ENCODE data around the gene TBC1D5.
"Not testable (repeated sequence)": the region's sequence is repeated elsewhere in the genome, so short reads cannot be mapped to it uniquely, and the experiment has no call there.

TBC1D5 gene, protein sequence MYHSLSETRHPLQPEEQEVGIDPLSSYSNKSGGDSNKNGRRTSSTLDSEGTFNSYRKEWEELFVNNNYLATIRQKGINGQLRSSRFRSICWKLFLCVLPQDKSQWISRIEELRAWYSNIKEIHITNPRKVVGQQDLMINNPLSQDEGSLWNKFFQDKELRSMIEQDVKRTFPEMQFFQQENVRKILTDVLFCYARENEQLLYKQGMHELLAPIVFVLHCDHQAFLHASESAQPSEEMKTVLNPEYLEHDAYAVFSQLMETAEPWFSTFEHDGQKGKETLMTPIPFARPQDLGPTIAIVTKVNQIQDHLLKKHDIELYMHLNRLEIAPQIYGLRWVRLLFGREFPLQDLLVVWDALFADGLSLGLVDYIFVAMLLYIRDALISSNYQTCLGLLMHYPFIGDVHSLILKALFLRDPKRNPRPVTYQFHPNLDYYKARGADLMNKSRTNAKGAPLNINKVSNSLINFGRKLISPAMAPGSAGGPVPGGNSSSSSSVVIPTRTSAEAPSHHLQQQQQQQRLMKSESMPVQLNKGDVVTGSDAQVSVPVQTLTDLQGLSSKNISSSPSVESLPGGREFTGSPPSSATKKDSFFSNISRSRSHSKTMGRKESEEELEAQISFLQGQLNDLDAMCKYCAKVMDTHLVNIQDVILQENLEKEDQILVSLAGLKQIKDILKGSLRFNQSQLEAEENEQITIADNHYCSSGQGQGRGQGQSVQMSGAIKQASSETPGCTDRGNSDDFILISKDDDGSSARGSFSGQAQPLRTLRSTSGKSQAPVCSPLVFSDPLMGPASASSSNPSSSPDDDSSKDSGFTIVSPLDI

DNA sequence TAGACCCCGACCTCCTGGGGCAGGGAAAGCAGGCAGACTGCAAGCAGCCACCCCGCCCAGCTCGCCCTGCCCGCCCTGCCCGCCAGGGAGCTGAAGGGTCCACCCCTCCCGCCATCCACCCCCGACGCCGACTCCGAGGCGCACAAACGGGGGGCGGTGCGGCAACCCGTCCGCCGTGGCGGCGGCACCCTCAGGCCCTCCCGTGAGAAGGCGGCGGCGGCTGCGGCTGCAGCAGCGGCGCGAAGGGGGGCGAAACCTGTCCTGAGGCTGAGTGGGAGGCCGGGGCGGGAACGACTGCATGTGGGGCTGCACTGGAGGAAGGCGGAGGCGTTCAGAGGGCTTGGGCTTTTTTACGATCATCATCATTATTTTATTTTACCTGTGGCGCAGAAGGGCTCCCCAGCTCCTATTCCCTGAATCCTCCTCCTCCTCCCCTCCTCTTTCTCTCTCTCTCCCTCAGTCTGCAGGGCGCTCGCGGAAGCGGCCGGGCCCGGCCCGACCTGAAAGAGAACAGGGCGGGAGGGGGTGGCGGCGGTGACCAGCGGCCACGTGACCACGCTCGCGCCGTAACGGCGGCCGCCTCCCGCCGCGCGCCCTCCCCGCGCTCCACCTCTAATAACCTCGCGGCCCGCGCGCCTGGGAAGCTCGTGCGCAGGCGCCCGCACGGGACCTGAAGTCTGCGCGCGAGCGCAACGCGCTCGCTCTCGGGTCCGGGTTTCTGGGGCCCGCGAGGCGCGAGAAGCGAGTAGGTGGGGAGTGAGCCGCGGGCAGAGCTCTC lies at the start of gene TBC1D5:
TBC1D5 (minus strand) TSS at position 530 of the 778 bp plus-strand sequence. CDS start 234,061 bp downstream, outside the sequence.
- peak; percentile 87 for DNase-seq (ENCODE audit: low read depth)

DNA sequence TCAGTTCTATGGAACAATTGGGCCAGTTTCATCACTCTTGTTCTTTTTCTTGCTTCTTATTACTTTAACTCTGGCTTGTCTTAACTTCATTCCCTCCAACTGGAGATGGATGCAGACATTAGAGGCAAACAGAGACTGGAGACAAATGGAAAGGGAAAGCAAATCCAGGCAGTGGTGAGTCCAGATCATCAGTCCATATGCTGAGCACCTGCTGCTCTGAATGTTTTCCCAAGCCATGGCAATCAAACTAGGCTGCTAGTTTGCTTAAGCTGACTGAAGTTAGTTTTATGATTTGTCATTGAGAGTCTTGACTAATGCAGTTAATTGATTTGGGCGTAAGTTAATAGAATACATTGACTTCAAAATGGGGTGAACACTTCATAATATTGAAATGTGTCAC lies 41.0 kb upstream of the TBC1D5 start:
- no peak for DNase-seq (ENCODE audit: low read depth)

DNA sequence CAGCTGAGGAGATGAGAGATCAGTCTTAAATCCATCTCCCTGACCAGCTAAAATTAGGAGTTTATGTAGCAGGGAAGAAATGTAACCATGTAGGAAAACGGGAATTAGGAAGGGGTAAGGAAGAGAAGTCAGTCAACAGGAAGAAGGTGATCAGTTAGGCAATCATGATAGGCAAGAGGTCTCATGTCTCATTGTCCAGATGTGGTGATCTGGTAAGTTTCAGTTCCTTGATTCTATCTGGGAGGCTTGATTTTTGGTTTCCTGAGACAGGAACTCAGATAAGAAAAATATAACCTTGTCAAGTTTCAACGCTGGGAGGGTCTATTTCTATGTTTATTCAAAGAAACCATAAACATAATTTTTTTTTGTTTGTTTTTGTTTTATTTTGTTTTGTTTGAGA lies 40.3 kb upstream of the TBC1D5 start:
- DNase-seq (ENCODE audit: low read depth) = no peak

DNA sequence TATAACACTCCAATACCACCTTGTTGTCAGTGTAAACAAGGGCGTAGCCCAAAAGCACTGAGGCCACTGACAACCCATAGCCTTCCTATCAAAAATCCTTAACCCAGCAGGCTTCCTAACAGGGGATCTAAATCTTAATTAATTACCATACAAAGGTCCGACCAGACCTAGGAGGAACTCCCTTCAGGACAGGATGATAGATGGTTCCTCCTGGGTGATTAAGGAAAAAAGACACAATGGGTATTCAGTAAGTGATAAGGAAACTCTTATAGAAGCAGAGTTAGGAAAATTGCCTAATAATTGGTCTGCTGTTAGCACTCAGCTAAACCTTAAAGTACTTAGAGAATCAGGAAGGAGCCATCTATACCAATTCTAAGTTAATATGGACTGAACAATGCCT lies 37.9 kb upstream of the TBC1D5 start:
- DNase-seq (ENCODE audit: low read depth) = not testable (repeated sequence)

DNA sequence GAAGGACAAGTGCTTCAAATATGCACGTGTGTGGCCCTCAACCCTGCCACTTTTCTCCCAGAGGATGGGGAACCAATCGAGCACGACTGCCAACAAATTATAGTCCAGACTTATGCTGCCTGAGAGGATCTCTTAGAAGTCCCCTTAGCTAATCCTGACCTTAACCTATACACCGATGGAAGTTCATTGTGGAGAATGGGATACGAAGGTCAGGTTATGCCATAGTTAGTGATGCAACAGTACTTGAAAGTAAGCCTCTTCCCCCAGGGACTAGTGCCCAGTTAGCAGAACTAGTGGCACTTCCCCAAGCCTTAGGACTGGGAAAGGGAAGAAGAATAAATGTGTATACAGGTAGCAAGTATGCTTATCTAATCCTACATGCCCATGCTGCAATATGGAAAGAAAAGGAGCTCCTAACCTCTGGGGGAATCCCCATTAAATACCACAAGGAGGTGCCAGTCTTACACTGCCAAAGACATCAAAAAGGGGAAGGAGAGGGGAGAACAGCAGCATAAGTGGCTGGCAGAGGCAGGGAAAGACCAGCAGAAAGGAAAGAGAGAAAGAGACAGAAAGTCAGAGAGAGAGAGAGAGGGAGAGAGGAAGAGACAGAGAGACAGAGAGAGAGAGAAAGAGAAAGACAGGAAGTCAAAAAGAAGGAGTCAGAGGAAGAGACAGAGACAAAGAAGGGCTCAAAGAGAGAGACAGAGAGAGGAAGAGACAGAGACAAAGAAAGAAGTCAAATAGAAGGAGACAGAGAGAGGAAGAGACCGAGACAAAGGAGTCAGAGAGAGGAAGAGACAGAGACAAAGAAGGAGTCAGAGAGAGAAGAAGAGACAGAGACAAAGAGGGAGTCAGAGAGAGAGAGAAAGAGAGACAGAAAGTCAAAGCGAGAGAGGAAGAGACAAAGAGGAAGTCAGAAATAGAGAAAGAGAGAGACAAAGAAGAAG lies 37.1 kb upstream of the TBC1D5 start:
- not testable (repeated sequence) for DNase-seq (ENCODE audit: low read depth)

DNA sequence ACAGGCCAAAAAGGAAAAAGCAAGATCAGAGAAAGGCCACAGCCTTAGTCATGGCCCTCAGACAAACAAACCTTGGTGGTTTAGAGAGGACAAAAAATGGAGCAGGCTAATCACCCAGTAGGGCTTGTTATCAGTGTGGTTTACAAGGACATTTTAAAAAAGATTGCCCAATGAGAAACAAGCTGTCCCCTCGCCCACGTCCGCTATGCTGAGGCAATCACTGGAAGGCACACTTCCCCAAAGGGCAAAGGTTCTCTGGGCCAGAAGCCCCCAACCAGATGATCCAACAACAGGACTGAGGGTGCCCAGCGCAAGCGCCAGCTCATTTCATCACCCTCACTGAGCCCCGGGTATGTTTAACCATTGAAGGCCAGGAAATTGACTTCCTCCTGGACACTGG lies 34.9 kb upstream of the TBC1D5 start:
- DNase-seq (ENCODE audit: low read depth) = not testable (repeated sequence)

DNA sequence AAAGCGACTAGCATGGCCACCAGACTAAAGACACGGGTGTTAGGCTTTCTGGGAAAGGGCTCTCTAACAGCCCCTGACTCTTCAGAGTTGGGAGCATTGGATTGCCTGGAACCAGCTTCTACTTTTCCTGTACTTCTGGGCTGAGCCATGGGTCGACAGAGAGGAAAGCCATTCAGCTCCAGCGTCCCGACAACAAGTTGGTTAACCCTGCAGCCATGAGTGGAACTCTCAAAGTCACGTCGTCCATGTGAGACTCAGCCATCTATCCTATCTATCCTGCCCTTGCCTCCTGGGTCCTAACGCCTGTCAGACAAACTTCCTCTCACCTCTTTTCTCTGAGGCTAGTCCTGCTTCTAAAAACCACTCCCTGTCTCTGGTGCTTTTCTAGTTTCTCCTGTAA lies 32.6 kb upstream of the TBC1D5 start:
- no peak for DNase-seq (ENCODE audit: low read depth)

DNA sequence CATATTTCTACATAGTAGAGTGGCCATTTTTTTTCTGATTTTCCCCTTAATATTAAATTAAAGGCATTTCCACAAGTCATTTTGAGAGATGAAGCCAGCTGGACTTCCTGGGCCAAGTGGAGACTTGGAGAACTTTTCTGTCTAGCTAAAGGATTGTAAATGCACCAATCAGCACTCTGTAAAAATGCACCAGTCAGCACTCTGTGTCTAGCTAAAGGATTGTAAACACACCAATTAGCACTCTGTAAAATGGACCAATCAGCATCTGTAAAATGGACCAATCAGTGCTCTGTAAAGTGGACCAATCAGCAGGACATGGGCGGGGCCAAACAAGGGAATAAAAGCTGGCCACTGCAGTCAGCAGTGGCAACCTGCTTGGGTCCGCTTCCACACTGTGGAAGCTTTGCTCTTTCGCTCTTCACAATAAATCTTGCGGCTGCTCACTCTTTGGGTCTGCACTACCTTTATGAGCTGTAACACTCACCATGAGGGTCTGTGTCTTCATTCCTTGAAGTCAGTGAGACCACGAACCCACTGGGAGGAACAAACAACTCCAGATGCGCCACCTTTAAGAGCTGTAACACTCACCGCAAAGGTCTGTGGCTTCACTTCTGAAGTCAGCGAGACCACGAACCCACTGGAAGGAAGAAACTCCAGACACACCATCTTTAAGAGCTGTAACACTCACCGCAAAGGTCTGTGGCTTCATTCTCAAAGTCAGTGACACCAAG lies 31.9 kb upstream of the TBC1D5 start:
- DNase-seq (ENCODE audit: low read depth) = peak; percentile 13

DNA sequence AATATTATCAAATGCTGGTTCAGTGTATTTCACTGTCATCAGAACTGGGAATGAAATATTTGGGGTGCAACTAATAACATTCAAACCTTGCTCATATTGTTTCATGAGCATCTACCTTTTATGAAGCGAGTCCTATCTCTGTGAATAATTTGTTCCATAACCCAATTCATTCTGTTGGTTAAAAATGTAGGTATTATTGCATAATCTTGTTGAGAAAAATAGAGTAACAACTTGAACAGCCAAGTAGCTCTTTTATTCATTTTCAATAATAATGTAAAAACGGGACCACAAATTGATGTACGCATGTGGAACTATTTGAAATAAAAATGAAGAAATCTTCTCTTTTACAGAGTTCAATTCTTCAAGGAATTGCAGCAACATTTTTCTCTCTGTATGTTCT lies 30.1 kb upstream of the TBC1D5 start:
- no peak for DNase-seq (ENCODE audit: low read depth)

DNA sequence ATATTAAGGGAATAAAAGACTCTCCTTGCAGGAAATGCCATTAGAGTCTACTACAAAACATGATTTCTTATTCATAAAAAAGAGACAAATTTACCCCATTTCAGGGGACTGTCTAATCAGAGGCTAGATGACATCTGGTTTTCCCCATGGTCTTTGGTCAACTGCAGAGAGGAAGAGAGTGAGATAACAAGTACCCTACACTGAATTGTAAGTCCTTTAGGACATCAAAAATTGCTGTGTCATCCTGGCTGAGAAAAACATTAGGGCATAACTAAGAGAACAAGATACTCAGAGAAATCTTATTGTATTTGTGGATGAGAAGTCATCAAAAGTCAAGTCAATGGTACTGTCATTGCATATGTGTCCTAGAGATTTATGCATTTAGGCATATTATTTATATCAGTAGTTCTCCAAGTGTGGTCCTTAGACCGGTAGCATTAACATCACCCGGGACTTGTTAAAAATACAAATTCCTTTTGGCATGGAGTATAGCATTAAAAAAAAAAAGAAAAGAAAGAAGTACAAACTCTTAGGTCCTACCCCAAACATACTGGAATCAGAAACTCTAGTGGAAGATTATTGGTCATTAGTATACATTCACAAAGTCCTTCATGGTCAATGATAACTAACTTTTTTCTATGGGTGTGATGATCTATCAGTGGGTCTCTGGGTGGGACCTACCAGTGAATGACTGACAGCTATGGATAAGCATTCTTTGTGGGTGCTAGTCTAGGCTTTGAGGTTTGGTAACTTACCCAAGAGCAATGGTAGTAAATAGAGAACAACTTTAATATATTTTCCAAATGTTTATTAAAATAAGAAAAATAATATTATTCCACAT lies 29.0 kb upstream of the TBC1D5 start:
- DNase-seq (ENCODE audit: low read depth) = no peak

DNA sequence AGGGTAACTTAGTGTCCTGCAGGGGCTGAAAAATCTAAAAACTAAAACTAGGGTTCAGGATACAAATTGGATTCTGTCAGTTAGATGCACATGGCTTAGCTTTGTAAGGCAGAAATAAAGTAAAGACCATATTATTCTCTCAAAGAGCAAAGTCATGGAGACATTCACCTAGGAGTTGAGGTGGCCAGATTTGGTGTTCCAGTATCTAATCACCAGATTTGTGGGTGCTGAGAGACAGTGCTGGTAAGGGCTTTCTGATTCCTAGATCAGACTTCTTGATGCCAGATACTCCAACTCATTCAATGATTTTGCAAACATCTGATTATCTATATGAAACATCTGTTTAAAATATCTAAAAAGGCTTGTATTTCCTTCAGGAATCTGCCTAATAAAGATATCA lies 28.3 kb upstream of the TBC1D5 start:
- no peak for DNase-seq (ENCODE audit: low read depth)

DNA sequence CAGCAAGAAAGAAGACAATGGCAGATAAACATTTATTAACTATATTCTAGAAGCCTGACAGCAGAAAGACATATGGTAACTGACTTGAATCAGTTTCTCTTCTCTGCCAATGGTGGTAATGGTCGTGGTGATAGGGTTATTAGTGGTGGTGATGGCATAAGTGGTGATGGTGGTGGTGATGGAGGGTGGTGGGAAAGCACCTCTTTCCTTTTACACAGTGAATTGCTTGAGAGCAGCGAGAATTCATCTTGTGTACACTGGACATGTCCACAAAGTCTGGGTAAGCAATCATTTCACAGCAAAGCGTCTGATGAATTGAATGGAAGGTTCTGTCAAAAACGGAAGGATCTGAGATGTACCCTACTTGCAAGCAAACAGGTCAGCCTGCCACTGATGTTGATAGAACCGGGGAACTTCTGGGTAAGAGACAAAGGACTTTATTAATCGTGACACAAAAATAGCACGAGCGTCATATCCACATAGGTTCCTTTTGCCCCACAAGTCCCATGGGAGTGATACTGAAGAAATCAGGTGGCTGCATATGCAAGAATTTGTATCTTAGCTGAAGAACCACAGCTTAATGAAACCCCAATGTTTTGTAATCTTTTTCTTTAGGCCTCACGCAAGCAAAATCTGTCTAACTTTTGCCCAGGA lies 23.5 kb upstream of the TBC1D5 start:
- no peak for DNase-seq (ENCODE audit: low read depth)

DNA sequence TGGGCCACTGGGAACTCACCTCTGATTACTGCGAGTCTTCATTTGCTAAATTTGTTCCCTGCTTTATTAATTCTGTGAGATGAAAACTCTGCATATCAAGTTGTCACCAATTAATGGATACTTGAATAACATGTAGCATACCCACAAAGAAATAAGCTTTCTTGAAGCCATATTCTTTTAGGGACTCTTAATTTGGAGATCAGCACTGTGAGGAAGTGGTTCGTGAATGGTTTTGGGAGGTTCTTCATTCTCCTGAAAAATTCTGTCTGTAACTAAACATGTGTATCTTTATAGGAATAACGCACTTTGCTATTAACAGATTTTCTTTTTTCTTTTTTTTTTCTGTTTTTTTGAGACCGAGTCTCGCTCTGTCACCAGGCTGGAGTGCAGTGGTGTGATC lies 19.1 kb upstream of the TBC1D5 start:
- DNase-seq (ENCODE audit: low read depth) = no peak

DNA sequence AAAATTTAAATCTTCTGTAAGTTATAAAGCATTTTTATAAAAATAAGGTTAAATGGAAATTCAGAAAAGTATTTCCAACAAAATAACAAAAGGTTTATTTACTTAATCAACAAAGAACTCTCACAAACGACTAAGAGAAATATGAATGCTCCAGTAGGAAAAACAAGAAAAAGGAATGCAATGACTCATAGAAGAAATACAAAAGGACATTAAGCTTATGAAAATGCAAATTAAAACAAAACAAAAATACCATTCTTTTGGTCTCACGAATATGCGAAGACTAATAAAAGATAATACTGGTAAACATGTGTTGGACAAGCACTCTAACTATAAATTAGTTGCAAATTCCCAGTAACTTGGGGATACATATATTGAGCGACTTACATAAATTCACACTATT lies 17.5 kb upstream of the TBC1D5 start:
- DNase-seq (ENCODE audit: low read depth) = no peak

DNA sequence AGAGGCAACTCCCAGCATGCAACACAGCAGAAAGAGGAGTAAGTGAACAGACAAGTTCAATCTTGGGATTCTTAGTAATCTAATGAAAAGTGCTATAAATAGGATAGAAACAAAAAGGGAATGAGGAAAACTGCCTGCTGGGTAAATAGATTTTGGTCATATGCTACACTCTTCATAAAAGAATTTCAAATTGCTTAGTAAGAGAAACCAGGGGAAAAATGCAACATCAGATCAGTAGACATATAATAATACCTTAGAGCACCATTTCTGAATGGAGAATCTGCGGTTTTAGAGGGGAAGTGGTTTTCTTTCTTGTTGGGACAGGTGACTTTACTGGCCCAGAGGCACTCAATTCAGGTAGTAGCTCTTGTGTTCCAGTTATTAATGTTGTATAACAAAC lies 13.4 kb upstream of the TBC1D5 start:
- no peak for DNase-seq (ENCODE audit: low read depth)

DNA sequence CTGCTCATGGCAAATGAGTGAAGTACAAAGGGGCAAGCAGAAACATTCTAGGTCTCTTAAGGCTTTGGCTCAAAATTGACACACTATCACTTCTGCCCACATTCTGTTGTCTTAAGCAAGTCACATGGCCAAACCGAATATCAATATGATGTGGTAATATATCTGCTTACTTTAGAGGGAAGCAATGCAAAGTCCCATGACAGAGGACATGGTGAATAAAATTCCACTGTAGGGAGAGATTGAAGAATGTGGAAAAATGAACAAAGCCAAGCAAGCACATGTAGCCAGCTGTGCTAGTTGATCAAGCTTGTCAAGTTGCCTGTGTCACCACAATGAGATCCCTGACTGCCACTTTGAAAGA lies 11.2 kb upstream of the TBC1D5 start:
- DNase-seq (ENCODE audit: low read depth) = no peak

DNA sequence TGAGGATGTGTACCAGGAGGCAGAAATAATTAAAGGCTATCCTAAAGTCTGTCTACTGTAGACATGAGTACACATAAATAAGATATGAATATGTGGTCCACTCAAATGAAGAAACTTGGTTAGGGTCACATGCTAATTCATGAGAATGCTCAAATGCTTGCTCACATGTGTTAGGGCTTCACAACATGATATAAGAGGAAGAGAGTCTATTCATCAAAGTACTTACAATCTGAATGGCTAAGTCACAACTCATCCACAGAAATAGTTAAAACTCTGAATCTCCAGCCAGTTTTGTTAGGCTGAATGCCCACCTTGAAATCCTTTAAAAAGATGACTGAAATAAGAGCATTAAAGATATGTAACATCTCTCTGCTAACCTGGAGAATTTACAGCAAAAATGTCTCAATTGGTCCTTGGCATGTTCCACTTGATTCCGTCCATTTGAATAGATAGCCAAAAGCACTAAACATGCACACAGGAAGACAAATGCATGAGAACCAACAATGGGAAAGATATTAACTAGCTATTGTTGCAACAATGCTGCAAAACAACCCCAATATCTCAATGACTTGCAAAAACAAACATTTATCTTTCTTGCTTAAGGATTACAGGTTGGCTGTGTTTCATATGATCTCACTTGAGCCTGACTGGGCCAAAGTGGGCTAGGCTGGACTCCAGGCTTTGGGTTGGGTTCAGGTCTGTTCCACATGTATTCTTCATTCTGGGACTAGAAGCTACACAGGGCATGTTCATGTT lies 10.6 kb upstream of the TBC1D5 start:
- DNase-seq (ENCODE audit: low read depth) = no peak

DNA sequence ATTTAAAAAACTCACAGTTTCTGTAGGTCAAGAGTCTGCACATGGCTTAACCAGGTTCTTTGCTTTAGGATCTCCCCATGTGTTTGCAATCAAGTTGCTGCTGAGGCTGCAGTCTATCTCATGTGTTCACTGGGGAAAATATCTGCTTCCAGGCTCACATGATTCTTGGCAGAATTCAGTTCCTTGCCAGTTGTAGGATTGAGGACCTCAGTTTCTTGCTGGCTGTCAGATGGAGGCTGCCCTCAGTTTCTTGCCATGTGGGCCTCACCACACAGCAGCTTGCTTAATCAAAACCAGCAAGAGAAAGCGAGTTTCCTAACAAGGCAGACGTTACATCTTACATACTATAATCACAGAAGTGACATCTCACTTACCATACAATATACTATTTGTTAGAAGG lies 10.0 kb upstream of the TBC1D5 start:
- DNase-seq (ENCODE audit: low read depth) = no peak
